Kidney epithelial cell (primary cell): ENCODE results near the gene TSC22D2. TPM values are rescaled to one million over a fixed set of nuclear protein-coding genes. Genes with fewer than 3 reads are reported as not detected.

ENCODE experiments used
- DNase-seq: peaks from one replicate; pipeline ENCODE4 v3.0.0-alpha.2; 2010; ENCODE audit warnings: low read depth
- H3K27me3 ChIP-seq: 2 replicates; pipeline ENCODE4 v1.6.0; 2011; ENCODE audit warnings: low read length; ENCODE audit not compliant: control insufficient read depth, insufficient read depth
- H3K36me3 ChIP-seq: 2 replicates; pipeline ENCODE4 v1.5.1; 2011; ENCODE audit warnings: low read length; ENCODE audit not compliant: control insufficient read depth, insufficient read depth
- H3K4me3 ChIP-seq: 2 replicates; pipeline ENCODE4 v1.5.1; 2011; ENCODE audit warnings: low read depth, mild to moderate bottlenecking, control low read depth, low read length
- CTCF ChIP-seq: IDR thresholded peaks from 2 replicates; pipeline ENCODE4 v1.5.1; 2011; ENCODE audit warnings: mild to moderate bottlenecking, moderate library complexity, low read length, control low read depth, inconsistent platforms; ENCODE audit not compliant: insufficient read depth, poor library complexity, severe bottlenecking
- total RNA-seq: library from RNA; depleted of rRNA; stranded (reverse); fragments of >200 nt; gene quantifications from 2 replicates; pipeline ENCODE4 v1.2.3, GENCODE V29; 2015

The TSC22D2 gene
- total RNA-seq, 1 donor from 2014 or later: 13.3 TPM

GRCh38 chr3:150399060-150399459 lies 9.0 kb upstream of the TSC22D2 start:
- DNase-seq: no peak
- no peaks in the 10 kb centered on the region for H3K36me3 ChIP-seq
- no peak overlapping the region for H3K4me3 ChIP-seq
- no peaks in the 10 kb centered on the region for H3K27me3 ChIP-seq
- no peak for TF ChIP-seq CTCF

- no peaks in the 10 kb centered on the region for H3K27me3 ChIP-seq
- no peak for TF ChIP-seq CTCF
- no peak for DNase-seq
- H3K4me3 ChIP-seq: no peak overlapping the region
- no peaks in the 10 kb centered on the region for H3K36me3 ChIP-seq
These were observed 6.8 kb upstream of the TSC22D2 start for GRCh38 chr3:150401285-150401684.

GRCh38 chr3:150402217-150402616 lies 5.9 kb upstream of the TSC22D2 start:
- no peak for TF ChIP-seq CTCF
- DNase-seq: no peak
- H3K27me3 ChIP-seq: no peaks in the 10 kb centered on the region

GRCh38 chr3:150404023-150404422 lies 4.1 kb upstream of the TSC22D2 start:
- Histone ChIP-seq H3K36me3 (no peaks in the 10 kb centered on the region), H3K27me3 (no peaks in the 10 kb centered on the region), H3K4me3 (no peak overlapping the region)
- DNase-seq: no peak
- TF ChIP-seq CTCF: no peak

More at GRCh38 chr3:150402217-150402616, 5.9 kb upstream of the TSC22D2 start:
- H3K36me3 ChIP-seq: no peaks in the 10 kb centered on the region
- H3K4me3 ChIP-seq: no peak overlapping the region

GRCh38 chr3:150407051-150407807 lies 869 bp upstream of the TSC22D2 start:
- DNase-seq: no peak
- H3K27me3 ChIP-seq: no peaks in the 10 kb centered on the region
- peaks cover 4% of the 10 kb centered on the region for H3K36me3 ChIP-seq
- no peak for TF ChIP-seq CTCF
- H3K4me3 ChIP-seq: peak overlapping the region; percentile 48

- peak overlapping the region; percentile 48 for H3K4me3 ChIP-seq
- no peak for DNase-seq
- no peak for TF ChIP-seq CTCF
- peaks cover 4% of the 10 kb centered on the region for H3K36me3 ChIP-seq
- no peaks in the 10 kb centered on the region for H3K27me3 ChIP-seq
These were observed 284 bp upstream of the TSC22D2 start for GRCh38 chr3:150407808-150408220.
